BLaER1 treated with 17β-estradiol and CSF1 and Interleukin-3, amounts not matched to agents 10 nM and 100 nM (cell line): ENCODE results near the gene ADORA3.

Experiments
- H3K27ac ChIP-seq, 11 experiments: shearing (Covaris generic); formaldehyde crosslinking; 2 replicates each; pipeline ENCODE4 v1.8.1; 2022
- H3K27me3 ChIP-seq, 11 experiments: shearing (Covaris generic); formaldehyde crosslinking; 2 replicates each; pipeline ENCODE4 v1.8.1; 2022
- H3K36me3 ChIP-seq, 11 experiments: shearing (Covaris generic); formaldehyde crosslinking; 2 replicates each; pipeline ENCODE4 v1.8.1; 2022
- H3K4me1 ChIP-seq, 10 experiments: shearing (Covaris generic); formaldehyde crosslinking; 2 replicates each; pipeline ENCODE4 v1.8.1; 2022
- H3K4me2 ChIP-seq, 11 experiments: shearing (Covaris generic); formaldehyde crosslinking; 2 replicates each; pipeline ENCODE4 v1.8.1; 2022
- H3K4me3 ChIP-seq, 10 experiments: shearing (Covaris generic); formaldehyde crosslinking; 2 replicates each; pipeline ENCODE4 v1.8.1; 2022
- H3K9ac ChIP-seq, 11 experiments: shearing (Covaris generic); formaldehyde crosslinking; 2 replicates each; pipeline ENCODE4 v1.8.1; 2022
- H3K9me3 ChIP-seq, 11 experiments: shearing (Covaris generic); formaldehyde crosslinking; replicated peaks in 1 of 11; 2 replicates each; pipeline ENCODE4 v1.8.1; 2022
- H4K20me1 ChIP-seq, 11 experiments: shearing (Covaris generic); formaldehyde crosslinking; 2 replicates each; pipeline ENCODE4 v1.8.1; 2022
- Cebpa-rat ChIP-seq, 11 experiments: shearing (Covaris generic); IDR thresholded peaks; 2 replicates each; pipeline ENCODE4 v1.8.1; 2022

The ADORA3 gene

DNA sequence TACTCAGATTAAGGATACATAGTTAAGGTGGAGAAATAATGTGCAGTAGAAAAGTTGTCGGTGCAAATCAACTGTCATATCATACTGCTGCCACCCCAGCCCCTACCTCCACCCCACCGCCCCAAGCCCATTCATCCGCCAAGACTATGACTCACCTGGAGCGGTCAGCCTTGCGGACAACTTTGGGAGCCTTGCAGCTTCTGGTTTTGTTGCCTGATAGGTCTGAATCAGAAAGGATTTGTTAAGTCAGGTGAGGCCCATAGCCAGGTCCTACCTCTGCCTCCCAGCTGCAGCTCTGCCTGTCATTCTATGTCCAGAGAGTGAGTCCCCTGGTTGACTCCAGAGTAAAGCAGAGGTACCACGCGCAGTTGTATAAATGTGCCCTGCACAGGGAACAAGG is 17.0 kb downstream of the ADORA3 start:
- no peak overlapping the region for H3K27ac ChIP-seq
- no peak overlapping the region for H3K4me3 ChIP-seq
- no peak overlapping the region for H3K9ac ChIP-seq
- peak overlapping the region in 4 of 11 experiments; percentile 77 to 89 (median 79); a peak in 7 of 22 replicates for H3K4me2 ChIP-seq
- H3K4me1 ChIP-seq, result peaks cover 0 to 100% (median 34%) of the 10 kb centered on the region in 10 experiments; a peak in 12 of 20 replicates
- no peaks in the 10 kb centered on the region for H3K9me3 ChIP-seq
- no peak for TF ChIP-seq Cebpa-rat (IDR thresholded peaks at IDR 0.05)
- no peaks in the 10 kb centered on the region for H3K36me3 ChIP-seq
- H3K27me3 ChIP-seq, result no peaks in the 10 kb centered on the region
- no peaks in the 10 kb centered on the region for H4K20me1 ChIP-seq

DNA sequence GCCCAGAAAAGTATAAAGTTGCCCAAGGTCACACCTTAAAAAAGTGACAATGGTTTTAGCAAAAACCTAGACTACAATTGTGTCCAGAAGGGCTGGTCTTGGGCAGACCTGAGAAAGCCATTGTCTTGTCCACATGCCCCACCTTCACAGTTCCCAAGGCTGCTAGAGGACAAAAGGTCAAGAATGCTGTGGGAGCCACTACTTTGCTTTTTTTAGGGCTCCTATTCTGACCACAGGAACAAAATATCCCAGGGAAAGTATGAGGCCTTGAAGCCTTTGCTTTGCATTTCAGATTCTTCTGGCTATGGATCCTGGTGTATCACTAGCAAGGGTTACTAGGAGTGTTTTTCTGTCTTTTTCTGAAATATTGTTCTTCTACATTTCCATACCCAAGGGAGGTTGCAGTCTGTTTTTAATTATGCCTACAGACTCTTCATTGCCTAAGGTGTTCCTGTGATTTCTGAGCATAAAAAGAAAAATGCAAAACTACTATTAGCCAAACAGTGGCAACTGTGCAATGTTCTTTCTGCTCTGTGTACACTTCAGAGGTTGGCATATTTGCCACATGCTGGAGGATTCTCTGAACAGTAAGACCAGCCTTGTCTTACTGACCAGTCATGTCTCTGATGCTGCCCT is 18.9 kb downstream of the ADORA3 start:
- no peak for TF ChIP-seq Cebpa-rat (IDR thresholded peaks at IDR 0.05)
- Histone ChIP-seq H3K4me2 (peak overlapping the region in 4 of 11 experiments; percentile 11 to 80 (median 45); a peak in 6 of 22 replicates), H3K27ac (no peak overlapping the region), H3K36me3 (no peaks in the 10 kb centered on the region), H3K4me3 (no peak overlapping the region), H3K9ac (no peak overlapping the region), H3K9me3 (no peaks in the 10 kb centered on the region), H4K20me1 (no peaks in the 10 kb centered on the region), H3K4me1 (peaks cover 0 to 100% (median 42%) of the 10 kb centered on the region in 10 experiments; a peak in 16 of 20 replicates), H3K27me3 (no peaks in the 10 kb centered on the region)

DNA sequence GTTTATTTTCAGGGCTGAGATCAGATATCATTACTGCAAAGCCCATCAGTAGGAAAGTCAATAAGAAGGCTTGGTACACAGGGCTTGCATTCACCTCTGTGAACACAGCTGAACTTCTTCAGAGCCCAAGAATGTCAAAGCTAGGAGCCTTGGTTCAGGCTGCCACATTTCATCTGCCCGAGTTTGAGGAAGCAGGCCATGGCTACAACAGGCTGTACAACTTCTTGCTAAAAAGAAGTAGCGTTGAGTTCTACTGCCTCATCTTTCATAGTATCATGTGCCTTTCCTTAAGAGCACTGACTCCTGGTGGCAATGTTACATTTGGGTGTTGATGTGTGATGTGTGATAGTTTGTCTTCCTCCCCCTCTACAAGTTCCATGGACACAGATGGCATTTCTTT is 19.6 kb downstream of the ADORA3 start:
- H4K20me1 ChIP-seq, result no peaks in the 10 kb centered on the region
- no peak overlapping the region for H3K4me3 ChIP-seq
- no peak overlapping the region for H3K9ac ChIP-seq
- H3K9me3 ChIP-seq, result no peaks in the 10 kb centered on the region
- H3K27ac ChIP-seq, result peak overlapping the region in 1 of 11 experiments; percentile 9; a peak in 1 of 22 replicates
- 0 out of 22 replicates have a peak, but pooled peaks cover 0 to under 1% (median 0%) of the 10 kb centered on the region in 11 experiments for H3K36me3 ChIP-seq
- no peaks in the 10 kb centered on the region for H3K27me3 ChIP-seq
- peaks cover 0 to 97% (median 37%) of the 10 kb centered on the region in 10 experiments; a peak in 16 of 20 replicates for H3K4me1 ChIP-seq
- TF ChIP-seq Cebpa-rat (IDR thresholded peaks at IDR 0.05), result no peak
- H3K4me2 ChIP-seq, result peak overlapping the region in 4 of 11 experiments; percentile 11 to 80 (median 45); a peak in 6 of 22 replicates

DNA sequence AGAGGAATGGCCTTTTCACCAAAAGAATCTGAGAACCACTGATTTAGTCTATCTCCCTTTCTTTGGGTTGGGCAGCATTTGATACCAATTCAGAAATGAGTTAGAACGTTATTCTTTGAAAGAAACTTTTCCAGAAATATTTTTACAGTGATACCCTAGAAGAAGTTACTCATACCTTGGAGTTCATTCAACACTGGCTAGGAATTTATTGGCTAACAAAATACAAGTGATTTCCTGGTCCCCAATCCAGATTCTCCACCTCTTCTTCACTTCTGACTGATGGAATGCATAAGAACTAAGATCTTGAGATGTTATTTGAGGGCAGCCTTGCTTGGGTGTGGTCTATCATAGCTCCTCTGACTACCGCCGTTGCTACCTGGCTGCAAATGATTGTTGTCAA is 20.3 kb downstream of the ADORA3 start:
- TF ChIP-seq Cebpa-rat (IDR thresholded peaks at IDR 0.05), result no peak
- no peak overlapping the region for H3K4me3 ChIP-seq
- peaks cover 3 to 97% (median 36%) of the 10 kb centered on the region in 10 experiments for H3K4me1 ChIP-seq
- no peak overlapping the region for H3K9ac ChIP-seq
- H3K27me3 ChIP-seq, result no peaks in the 10 kb centered on the region
- H4K20me1 ChIP-seq, result no peaks in the 10 kb centered on the region
- H3K36me3 ChIP-seq, result peaks cover 0 to 7% (median 3%) of the 10 kb centered on the region in 11 experiments; a peak in 10 of 22 replicates
- H3K9me3 ChIP-seq, result no peaks in the 10 kb centered on the region
- H3K4me2 ChIP-seq, result peak overlapping the region in 3 of 11 experiments; percentile 44 to 80 (median 46); a peak in 5 of 22 replicates
- no peak overlapping the region; a peak in 1 of 22 replicates for H3K27ac ChIP-seq

DNA sequence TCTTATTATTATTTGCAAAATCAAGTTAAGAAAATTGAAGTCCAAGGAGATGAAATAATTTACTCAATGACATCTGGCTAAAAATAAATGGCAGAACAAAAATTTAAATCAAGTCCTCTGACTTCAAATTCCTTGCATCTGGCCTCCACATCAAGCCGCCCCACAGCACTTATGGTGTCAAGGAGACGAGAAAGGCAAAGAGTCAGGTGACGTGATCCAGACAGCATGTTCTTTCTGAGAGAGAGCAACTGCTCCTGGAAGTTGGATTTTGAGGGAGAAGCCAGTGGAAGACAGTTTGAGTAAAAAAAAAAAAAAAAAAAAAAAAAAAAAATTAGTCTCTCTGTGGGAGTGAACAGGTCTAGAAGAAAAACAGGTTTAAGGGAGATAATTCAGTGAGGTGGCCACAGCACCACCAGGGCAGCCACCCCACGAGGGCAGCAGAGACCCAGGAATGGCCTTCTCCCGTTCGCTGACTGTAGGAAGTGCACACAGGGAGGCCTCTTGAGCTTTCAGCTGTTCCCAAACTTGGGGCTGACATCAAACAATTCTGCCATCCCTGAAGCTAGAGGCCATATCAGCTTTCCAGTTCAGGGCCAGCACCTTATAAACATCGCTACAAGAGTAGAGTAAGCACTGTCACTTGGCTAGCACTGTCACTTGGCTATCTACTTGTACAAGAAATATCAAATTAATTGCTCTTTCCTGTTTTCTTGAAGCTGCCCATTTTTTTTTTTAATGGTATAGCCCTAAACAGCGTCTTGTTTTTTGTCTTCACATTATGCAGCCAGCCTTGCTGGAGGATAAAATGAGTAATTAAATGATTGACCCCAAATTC is 21.8 kb downstream of the ADORA3 start:
- Histone ChIP-seq H3K27ac (peak overlapping the region in 4 of 11 experiments; percentile 10 to 31 (median 24); a peak in 2 of 22 replicates), H3K4me2 (peak overlapping the region in 5 of 11 experiments; percentile 41 to 82 (median 74); a peak in 8 of 22 replicates), H3K36me3 (peaks cover 0 to 12% (median 7%) of the 10 kb centered on the region in 11 experiments; a peak in 10 of 22 replicates), H3K9ac (no peak overlapping the region; a peak in 1 of 22 replicates), H3K9me3 (no peaks in the 10 kb centered on the region), H3K27me3 (no peaks in the 10 kb centered on the region), H3K4me1 (peaks cover 19 to 97% (median 42%) of the 10 kb centered on the region in 10 experiments), H3K4me3 (no peak overlapping the region), H4K20me1 (no peaks in the 10 kb centered on the region)
- no peak for TF ChIP-seq Cebpa-rat (IDR thresholded peaks at IDR 0.05)

DNA sequence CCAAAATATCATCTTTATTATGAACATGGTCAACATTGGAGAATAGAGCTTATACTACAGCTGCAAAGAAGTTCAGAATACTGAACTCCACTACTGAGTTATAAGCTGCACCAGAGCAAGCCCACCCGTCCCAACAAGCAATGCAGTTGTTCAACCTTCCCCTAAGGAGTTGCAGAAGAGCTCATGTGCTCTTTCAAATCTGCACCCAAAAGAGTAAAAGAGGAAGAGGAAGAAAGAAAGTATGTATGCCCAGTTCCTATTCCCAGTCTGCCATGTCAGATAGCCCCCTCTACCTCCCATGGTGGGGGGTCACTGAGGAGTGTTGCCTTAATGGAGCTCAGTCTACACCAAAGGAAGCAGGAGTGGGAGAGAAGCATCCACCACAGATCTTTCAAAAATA is 22.8 kb downstream of the ADORA3 start:
- Histone ChIP-seq H3K36me3 (peaks cover 0 to 12% (median 7%) of the 10 kb centered on the region in 11 experiments; a peak in 10 of 22 replicates), H3K4me1 (peaks cover 28 to 97% (median 51%) of the 10 kb centered on the region in 10 experiments), H3K4me3 (no peak overlapping the region), H3K27me3 (no peaks in the 10 kb centered on the region), H4K20me1 (no peaks in the 10 kb centered on the region), H3K9ac (no peak overlapping the region), H3K4me2 (peak overlapping the region in 7 of 11 experiments; percentile 18 to 82 (median 62); a peak in 14 of 22 replicates), H3K9me3 (no peaks in the 10 kb centered on the region), H3K27ac (peak overlapping the region in 6 of 11 experiments; percentile 10 to 44 (median 28); a peak in 8 of 22 replicates)
- no peak for TF ChIP-seq Cebpa-rat (IDR thresholded peaks at IDR 0.05)

DNA sequence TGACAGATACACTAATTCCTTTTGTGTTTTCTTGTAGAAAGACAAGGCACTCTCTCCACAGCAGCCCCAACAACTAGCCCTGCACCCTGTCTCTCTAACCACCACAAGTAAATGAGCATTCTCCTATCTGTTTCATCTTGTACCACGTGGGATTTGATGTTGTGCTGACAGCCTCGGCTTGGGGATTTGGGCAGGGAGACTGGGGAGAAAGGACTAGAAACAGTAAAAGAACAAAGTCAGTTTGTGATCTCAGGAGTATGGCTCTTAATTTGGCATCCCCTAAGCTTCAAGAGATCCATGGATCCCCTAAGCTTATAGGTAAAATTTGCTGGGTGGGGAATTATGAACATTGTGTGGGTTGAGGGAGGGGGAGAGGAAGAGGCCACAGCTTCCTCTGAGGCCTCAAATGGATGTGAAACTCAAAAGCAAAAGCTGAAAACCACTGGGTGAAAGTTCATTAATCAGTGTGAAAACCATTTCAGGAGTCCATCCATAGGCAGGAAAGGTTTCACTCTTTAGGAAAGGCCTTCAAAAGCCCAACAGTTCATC is 26.6 kb downstream of the ADORA3 start:
- peaks cover 50 to 97% (median 82%) of the 10 kb centered on the region in 10 experiments for H3K4me1 ChIP-seq
- no peaks in the 10 kb centered on the region for H3K9me3 ChIP-seq
- TF ChIP-seq Cebpa-rat (IDR thresholded peaks at IDR 0.05), result no peak
- no peaks in the 10 kb centered on the region for H3K27me3 ChIP-seq
- peak overlapping the region; percentile 78 to 90 (median 84) for H3K4me2 ChIP-seq
- H3K4me3 ChIP-seq, result peak overlapping the region in 9 of 10 experiments; percentile 1 to 31 (median 17); a peak in 8 of 20 replicates
- H3K27ac ChIP-seq, result peak overlapping the region; percentile 33 to 86 (median 77); a peak in 21 of 22 replicates
- peaks cover 0 to 12% (median 8%) of the 10 kb centered on the region in 11 experiments; a peak in 11 of 22 replicates for H3K36me3 ChIP-seq
- H4K20me1 ChIP-seq, result no peaks in the 10 kb centered on the region
- H3K9ac ChIP-seq, result peak overlapping the region in 9 of 11 experiments; percentile 46 to 70 (median 64); a peak in 19 of 22 replicates

DNA sequence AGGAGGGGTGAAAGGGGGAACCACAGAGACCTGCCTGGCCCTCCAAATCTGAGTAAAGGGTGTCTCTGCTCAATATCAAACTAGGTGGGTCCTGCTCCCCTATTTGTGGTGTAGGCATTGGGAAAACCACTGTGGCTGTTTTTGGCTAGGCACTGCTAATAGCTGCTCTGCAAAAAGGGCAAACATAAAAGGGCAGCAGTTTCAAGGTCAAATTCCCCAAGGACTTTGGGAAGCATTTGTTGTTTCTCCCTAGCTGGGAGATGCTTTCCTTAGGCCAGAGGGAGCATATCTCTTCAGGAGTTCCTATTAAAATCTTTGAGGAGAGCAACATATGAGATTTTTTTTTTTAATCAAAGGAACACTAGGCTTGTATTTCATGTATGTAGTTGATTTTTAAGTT is 27.2 kb downstream of the ADORA3 start:
- Histone ChIP-seq H4K20me1 (no peaks in the 10 kb centered on the region), H3K4me3 (peak overlapping the region in 6 of 10 experiments; percentile 1 to 43 (median 14); a peak in 5 of 20 replicates), H3K4me2 (peak overlapping the region; percentile 78 to 90 (median 84)), H3K9me3 (no peaks in the 10 kb centered on the region), H3K4me1 (peaks cover 54 to 97% (median 83%) of the 10 kb centered on the region in 10 experiments), H3K27ac (peak overlapping the region; percentile 33 to 86 (median 77); a peak in 21 of 22 replicates), H3K27me3 (no peaks in the 10 kb centered on the region), H3K9ac (peak overlapping the region in 10 of 11 experiments; percentile 10 to 70 (median 60); a peak in 15 of 22 replicates), H3K36me3 (peaks cover 0 to 12% (median 8%) of the 10 kb centered on the region in 11 experiments; a peak in 11 of 22 replicates)
- no peak for TF ChIP-seq Cebpa-rat (IDR thresholded peaks at IDR 0.05)
